Fibroblast of skin of left quadriceps (primary cell): ENCODE data around the gene PTGS2.

ENCODE experiments used
- DNase-seq, 2 experiments: peaks; one replicate each; pipeline ENCODE4 v3.0.0-alpha.2; 2013; ENCODE audit warnings: low read depth in 2 of 2

PTGS2 gene

GRCh38 chr1:186680245-186681061 is at the start of gene PTGS2:
PTGS2 (minus strand) TSS chr1:186680423; CDS start chr1:186680290, 133 bp downstream.
- peak; percentile 93 for DNase-seq

- DNase-seq: peak in 1 of 2 experiments; percentile 17
Measured at GRCh38 chr1:186722711-186723309, 42.6 kb upstream of the PTGS2 start.

GRCh38 chr1:186717286-186717685 is 37.1 kb upstream of the PTGS2 start:
- DNase-seq: no peak

- DNase-seq: peak in 1 of 2 experiments; percentile 15
Measured at GRCh38 chr1:186715887-186716809, 35.9 kb upstream of the PTGS2 start.

DNA sequence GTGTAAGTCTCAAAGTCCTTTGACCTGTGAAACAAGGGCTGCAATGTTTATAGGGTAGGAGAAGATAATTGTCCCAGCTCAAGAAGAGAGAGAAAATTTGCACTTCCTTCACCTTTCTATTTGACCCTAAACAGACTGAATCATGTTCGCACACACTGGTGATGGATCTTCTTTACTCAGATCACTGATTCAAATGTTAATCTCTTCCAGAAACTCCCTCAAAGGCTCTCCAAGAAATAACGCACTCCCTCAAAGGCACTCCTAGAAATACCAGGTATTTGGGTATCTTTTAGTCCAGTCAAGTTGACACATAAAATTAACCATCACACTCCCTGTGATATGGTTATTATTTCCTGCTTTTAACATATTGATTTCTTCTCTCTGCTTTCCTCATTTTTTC is 30.5 kb upstream of the PTGS2 start:
- no peak for DNase-seq

DNA sequence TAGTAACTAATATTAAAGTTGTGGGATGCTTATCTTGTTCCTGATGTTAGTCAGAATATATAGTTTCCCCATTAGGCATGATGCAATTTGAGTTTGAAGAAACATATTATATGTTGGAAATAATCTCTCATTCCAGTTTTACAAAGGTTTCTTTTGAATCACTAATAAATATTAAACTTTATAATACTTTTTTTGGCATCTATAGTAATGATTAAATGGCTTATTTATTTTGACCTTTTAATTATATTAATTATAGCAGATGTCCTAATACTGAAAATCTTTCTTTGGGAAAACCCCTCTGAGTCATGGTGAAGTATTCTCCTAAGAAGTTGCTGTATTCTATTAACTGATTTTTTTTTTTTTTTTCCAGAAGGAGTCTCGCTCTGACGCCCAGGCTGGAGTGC is 28.5 kb upstream of the PTGS2 start:
- DNase-seq: no peak

- DNase-seq: no peak
Measured at GRCh38 chr1:186703209-186703766, 23.1 kb upstream of the PTGS2 start.

DNA sequence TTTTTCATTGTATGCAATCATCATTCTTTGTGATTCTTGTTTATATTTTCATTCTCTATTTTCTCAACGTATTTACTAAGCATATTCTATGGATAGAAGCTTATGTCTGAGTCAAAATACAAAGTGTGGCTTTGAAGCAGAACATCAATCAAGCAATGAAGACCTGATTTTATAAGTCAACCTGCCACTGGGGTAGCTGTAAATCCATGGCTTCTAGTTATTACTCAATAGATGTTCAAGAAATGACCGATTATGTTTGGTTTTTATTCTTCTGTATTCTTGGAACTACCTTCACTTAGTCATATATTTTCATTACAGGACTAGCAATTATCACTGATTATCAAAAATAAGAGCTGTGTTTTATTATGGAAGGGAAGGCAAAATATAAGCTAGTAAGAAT is 20.5 kb upstream of the PTGS2 start:
- DNase-seq: no peak

DNA sequence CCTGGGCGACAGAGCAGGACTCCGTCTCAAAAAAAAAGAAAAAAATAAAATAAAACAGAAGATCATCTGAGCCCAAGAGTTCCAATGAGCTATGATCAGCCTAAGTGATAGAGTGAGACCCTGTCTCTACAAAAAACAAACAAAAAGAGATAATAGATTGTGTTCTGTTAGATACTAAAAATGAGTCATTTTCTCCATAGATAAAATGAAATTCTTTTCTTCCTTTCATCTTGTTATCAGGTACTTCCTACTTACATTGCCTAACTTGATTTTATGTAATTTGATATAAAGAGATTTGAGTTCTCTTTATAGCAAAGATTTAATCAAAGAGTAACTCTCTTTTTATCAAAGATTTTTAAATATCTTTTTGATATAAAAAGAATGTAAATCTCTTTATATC is 19.3 kb upstream of the PTGS2 start:
- no peak for DNase-seq

DNA sequence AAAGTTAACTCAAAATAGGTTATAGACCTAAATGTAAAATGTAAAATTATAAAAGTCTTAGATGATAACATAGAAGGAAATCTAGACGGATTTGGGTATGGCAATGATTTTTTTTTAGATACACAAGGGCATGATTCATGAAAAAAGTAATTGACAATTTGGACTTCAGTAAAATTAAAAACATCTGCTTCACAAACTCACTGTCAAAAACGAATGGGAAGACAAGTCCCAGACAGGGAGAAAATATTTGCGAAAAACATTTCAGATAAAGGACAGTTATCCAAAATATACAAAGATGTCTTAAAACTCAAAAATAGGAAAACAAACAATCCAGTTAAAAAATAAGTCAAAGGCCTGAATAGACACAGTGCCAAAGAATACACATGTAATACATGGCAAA is 9.7 kb upstream of the PTGS2 start:
- DNase-seq: no peak

GRCh38 chr1:186689376-186689775 is 9.2 kb upstream of the PTGS2 start:
- no peak for DNase-seq

DNA sequence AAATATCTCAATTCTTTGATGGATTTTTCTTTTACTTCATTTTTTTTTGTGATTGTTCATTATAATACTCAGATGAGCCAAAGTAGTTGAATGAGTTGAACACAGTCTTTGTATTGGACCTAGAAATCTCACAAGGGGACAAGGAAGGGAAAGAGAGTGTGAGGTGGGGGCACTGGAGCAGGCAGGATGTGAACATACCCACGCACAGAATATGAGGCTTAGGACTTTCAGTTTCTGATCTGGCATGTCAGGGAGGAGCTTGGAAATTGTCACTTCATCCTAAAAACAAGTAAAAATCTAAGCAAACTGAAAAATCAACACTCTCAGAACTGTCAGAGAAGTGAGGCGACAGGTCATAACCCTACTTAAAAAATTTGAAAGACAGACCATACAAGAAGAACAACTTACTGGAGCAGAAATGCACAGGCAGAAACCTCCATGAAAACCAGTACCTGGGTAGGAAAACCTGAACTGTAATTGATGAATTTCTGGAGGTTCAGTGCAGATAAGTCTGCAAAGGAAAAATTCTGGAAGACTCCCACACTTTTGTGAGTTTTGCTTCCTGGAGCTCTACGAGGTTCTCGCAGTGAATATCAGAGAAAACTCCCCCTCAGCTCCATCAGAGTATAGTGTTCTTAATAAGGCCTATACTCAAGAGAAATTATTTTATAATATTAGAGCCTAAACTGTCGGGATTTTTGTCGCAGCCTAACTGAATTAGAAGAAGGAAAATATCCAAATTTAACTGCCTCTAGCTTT is 3.6 kb upstream of the PTGS2 start:
- no peak for DNase-seq

- peak; percentile 30 to 31 for DNase-seq
Measured at GRCh38 chr1:186682736-186683135, 2.5 kb upstream of the PTGS2 start.

- DNase-seq: peak; percentile 32 to 34
Measured at GRCh38 chr1:186681801-186682200, 1.6 kb upstream of the PTGS2 start.

DNA sequence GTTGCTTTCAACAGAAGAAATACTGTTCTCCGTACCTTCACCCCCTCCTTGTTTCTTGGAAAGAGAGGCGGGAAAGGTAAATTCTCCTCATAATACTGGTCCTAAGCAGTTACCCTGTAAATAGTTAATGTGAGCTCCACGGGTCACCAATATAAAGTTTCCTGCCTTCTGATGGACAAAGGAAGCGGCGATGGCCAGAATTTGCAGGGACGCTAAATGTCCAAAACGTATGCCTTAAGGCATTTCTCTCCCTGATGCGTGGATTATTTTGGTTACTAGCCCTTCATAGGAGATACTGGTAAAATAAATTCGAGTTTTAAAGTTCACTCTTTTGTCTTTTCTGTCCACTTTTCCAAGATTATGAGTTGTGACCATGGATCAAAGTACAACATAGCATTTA is 898 bp upstream of the PTGS2 start:
- no peak for DNase-seq

DNA sequence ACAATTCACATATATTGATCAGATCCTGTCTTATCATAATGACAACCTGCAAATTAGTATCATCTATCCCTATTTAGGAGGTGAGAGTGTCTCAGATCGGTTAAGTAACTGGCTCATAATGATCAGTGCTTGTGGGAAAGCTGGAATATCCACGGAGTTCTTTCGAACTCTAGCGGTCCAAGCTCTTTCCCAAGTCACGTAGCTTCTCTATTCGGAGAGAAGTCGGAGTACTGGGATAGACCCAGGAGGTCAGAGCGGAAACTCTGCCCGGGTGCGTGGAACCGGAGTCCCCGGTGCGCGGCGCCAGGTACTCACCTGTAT is 339 bp downstream of the PTGS2 start:
- DNase-seq: no peak

GRCh38 chr1:186678155-186678554 is 2.1 kb downstream of the PTGS2 start:
- DNase-seq: no peak

DNA sequence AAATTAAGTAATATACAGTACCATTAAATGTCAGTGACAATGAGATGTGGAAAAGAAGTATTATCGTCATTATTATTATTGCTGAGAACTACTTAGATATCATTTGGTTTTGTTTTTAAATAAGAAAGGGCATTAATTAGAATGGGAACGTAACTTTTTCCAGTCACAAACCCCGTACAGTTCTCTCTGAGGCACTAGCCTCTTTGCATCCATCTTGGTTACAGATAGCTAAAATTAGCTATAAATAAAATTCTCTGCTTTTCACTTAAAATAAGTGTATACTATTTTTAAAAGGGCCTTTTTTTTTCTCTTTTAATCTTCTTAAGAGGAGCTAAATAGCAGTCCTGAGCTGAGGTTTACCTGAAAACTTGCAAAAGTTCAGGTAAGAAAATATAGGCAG is 7.6 kb downstream of the PTGS2 start:
- no peak for DNase-seq

- DNase-seq: no peak
Measured at GRCh38 chr1:186672131-186672530, 8.1 kb downstream of the PTGS2 start.

- DNase-seq: no peak
Measured at GRCh38 chr1:186671136-186671825, 8.9 kb downstream of the PTGS2 start.
